Fibroblast of lung (primary cell): ENCODE results near the gene TNFSF13. TPM values are rescaled to one million over a fixed set of nuclear protein-coding genes. Genes with fewer than 3 reads are reported as not detected.
A peak's percentile ranks its signal among the peaks of the same experiment; 100 is the strongest.

Experiments used
- DNase-seq, 2 donors: peaks; one replicate each; pipeline versions ENCODE4 v3.0.0 to v3.0.0-alpha.2; 2010; ENCODE audit warnings: low read depth in 2 of 2
- H2AFZ ChIP-seq: 2 replicates; pipeline ENCODE4 v1.5.1; 2012; ENCODE audit warnings: low read length, control low read depth, inconsistent platforms
- H3K27ac ChIP-seq: 2 replicates; pipeline ENCODE4 v1.5.1; 2011; ENCODE audit warnings: low read length, control low read depth; ENCODE audit not compliant: insufficient read depth
- H3K27me3 ChIP-seq: 2 replicates; pipeline ENCODE4 v1.5.1; 2011; ENCODE audit warnings: mild to moderate bottlenecking, low read length; ENCODE audit not compliant: control insufficient read depth, insufficient read depth
- H3K36me3 ChIP-seq: 2 replicates; pipeline ENCODE4 v1.5.1; 2011; ENCODE audit warnings: low read length; ENCODE audit not compliant: control insufficient read depth, insufficient read depth
- H3K4me1 ChIP-seq: 2 replicates; pipeline ENCODE4 v1.5.1; 2011; ENCODE audit warnings: low read length; ENCODE audit not compliant: control insufficient read depth, insufficient read depth; ENCODE audit errors: extremely low read depth
- H3K4me2 ChIP-seq: 2 replicates; pipeline ENCODE4 v1.5.1; 2011; ENCODE audit warnings: low read length, control low read depth; ENCODE audit not compliant: insufficient read depth; ENCODE audit errors: extremely low read depth
- H3K4me3 ChIP-seq, 4 experiments: fragments of 200-600 bp in 1 of 4; sonication (generic) in 1 of 4; replicated peaks in 1 of 4; 2 replicates each; pipeline ENCODE4 v1.5.1; 2011 to 2016; ENCODE audit warnings: low read length in 4 of 4, low read depth in 3 of 4, mild to moderate bottlenecking in 3 of 4, control low read depth in 2 of 4, inconsistent platforms in 1 of 4, mixed read lengths in 1 of 4; ENCODE audit not compliant: insufficient read depth in 1 of 4; ENCODE audit errors: control extremely low read depth in 1 of 4
- H3K79me2 ChIP-seq: 2 replicates; pipeline ENCODE4 v1.5.1; 2012; ENCODE audit warnings: mild to moderate bottlenecking, low read length, inconsistent platforms; ENCODE audit not compliant: control insufficient read depth, insufficient read depth
- H3K9ac ChIP-seq: 2 replicates; pipeline ENCODE4 v1.5.1; 2011; ENCODE audit warnings: mild to moderate bottlenecking, low read length, control low read depth; ENCODE audit not compliant: insufficient read depth
- H3K9me3 ChIP-seq: 2 replicates; pipeline ENCODE4 v1.5.1; 2012; ENCODE audit warnings: low read depth, low read length; ENCODE audit not compliant: control insufficient read depth, insufficient read depth
- H4K20me1 ChIP-seq: 2 replicates; pipeline ENCODE4 v1.5.1; 2011; ENCODE audit warnings: low read length; ENCODE audit not compliant: control insufficient read depth, insufficient read depth; ENCODE audit errors: extremely low read depth
- CTCF ChIP-seq, 2 donors: IDR thresholded peaks in 1 of 2; conservative IDR thresholded peaks in 1 of 2; 1 replicate in 1 of 2; 2 replicates in 1 of 2; pipeline ENCODE4 v1.5.1; 2011 to 2012; ENCODE audit warnings: low read length in 2 of 2, control low read depth in 1 of 2, inconsistent platforms in 1 of 2, low read depth in 1 of 2, mild to moderate bottlenecking in 1 of 2
- EZH2 ChIP-seq: IDR thresholded peaks from 2 replicates; pipeline ENCODE4 v1.5.1; 2012; ENCODE audit warnings: low read length, control low read depth, mild to moderate bottlenecking; ENCODE audit errors: missing control alignments
- polyA plus RNA-seq, 2 donors: library from polyadenylated mRNA; depleted of rRNA in 1 of 2; stranded (reverse) in 1 of 2; unstranded in 1 of 2; fragments of >200 nt; gene quantifications; 2 replicates each; pipeline ENCODE4 v1.2.1, GENCODE V29; 2011 to 2012; ENCODE audit warnings: missing spikeins in 1 of 2
- total RNA-seq: library from RNA; depleted of rRNA; stranded (reverse); fragments of >200 nt; gene quantifications from 2 replicates; pipeline ENCODE4 v1.2.1, GENCODE V29; 2014

Gene TNFSF13
- total and polyA plus RNA-seq, 2 donors (not counting 1 experiment from before 2014, with no cell fraction given), result 2.0 to 2.5 TPM

DNA sequence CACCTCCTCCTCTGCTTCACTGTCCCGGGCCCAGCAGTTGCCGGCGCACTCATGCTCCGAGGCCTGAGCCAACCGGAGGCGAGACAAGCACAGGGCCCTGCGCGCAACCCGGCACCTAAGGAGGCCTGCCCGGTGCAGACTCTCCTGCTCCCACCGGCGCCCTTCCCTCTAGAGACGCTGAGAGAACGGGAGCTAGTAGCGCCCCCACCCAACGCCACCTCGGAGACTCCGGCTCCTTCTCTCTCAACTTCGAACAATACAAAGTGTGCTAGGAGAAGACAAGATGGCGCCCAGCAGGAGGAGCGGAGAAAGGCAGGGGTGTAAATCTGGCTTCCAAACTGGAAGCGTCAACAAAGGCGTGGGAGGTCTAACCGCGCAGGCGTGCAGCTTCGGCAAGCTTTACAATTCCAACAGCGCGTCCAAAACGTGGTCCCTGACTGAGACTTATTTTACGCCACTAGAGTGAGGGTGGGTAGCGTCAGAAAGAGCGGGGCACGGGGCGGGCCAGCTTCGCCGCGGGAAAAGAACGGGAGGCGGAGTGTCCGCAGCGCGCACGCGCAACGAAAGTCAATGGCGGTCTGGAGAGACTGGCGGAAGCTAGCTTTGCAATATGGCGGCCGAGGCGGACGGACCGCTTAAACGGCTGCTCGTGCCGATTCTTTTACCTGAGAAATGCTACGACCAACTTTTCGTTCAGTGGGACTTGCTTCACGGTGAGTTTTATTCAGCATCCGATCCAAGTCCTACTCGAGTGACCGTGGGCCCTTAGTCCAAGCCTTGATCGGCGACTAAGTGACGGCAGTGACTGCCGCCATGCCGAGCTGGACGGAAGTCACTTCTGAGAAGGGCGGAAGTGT lies 24.9 kb downstream of the TNFSF13 start, which contains the start of gene MPDU1:
Gene MPDU1 (plus strand): TSS at position 600 of the 857 bp plus-strand sequence. CDS start 11 bp downstream, at position 611.
- peak within 1 kb of the TSS; percentile 97 for H2AFZ ChIP-seq
- H3K27me3 ChIP-seq, result no peaks in the 10 kb centered on the region
- peaks cover 15% of the 10 kb centered on the region for H3K36me3 ChIP-seq
- H3K4me3 ChIP-seq, result peak within 1 kb of the TSS; percentile 73 to 88 (median 80)
- peak; percentile 97 to 98 for DNase-seq
- H3K4me2 ChIP-seq, result peak within 1 kb of the TSS; percentile 81
- peak within 1 kb of the TSS; percentile 98 for H3K27ac ChIP-seq
- no peak for TF ChIP-seq CTCF (conservative IDR thresholded peaks at IDR 0.05 in 1 of 2, IDR thresholded peaks at IDR 0.05 in 1 of 2; ENCODE audit: low read depth in 1 of 2, low read length in 2 of 2)
- no peak for TF ChIP-seq EZH2
- H3K79me2 ChIP-seq, result peaks cover 45% of the 10 kb centered on the region
- peak within 1 kb of the TSS; percentile 98 for H3K9ac ChIP-seq
- H3K4me1 ChIP-seq, result peaks cover 50% of the 10 kb centered on the region
- no peaks in the 10 kb centered on the region for H4K20me1 ChIP-seq
- no peaks in the 10 kb centered on the region for H3K9me3 ChIP-seq

DNA sequence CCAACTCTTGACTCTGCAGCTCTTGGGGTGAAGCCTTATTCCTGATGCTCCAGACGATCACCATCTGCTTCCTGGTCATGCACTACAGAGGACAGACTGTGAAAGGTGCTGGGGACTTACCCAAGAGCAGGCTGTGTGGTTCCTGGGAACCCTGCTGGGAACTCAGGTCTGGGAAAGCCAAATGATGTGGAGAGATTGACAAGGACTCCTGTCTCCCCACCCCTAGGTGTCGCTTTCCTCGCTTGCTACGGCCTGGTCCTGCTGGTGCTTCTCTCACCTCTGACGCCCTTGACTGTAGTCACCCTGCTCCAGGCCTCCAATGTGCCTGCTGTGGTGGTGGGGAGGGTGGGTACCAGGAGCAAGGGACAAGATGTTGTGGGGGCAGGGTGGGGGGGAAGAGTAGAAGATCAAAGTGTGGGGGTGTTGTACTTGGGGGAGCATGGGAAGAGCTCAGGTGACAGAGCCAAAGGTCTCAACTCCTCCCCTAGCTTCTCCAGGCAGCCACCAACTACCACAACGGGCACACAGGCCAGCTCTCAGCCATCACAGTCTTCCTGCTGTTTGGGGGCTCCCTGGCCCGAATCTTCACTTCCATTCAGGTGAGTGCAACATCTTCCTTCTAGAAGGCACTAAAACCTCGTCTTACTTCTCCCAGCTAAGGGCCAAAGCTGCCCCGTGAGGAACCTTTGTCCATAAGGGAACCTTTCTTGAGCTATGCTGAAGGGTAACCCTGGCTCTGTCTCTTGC lies 28.3 kb downstream of the TNFSF13 start:
- peaks cover 36% of the 10 kb centered on the region for H3K79me2 ChIP-seq
- H3K4me2 ChIP-seq, result peak overlapping the region; percentile 66
- no peaks in the 10 kb centered on the region for H3K27me3 ChIP-seq
- no peak overlapping the region for H3K9ac ChIP-seq
- TF ChIP-seq CTCF (conservative IDR thresholded peaks at IDR 0.05 in 1 of 2, IDR thresholded peaks at IDR 0.05 in 1 of 2; ENCODE audit: low read depth in 1 of 2, low read length in 2 of 2), result peak in 1 of 2 donors; percentile 14
- no peak for TF ChIP-seq EZH2
- H3K4me1 ChIP-seq, result peaks cover 58% of the 10 kb centered on the region
- H2AFZ ChIP-seq, result no peak overlapping the region
- no peak for DNase-seq
- H3K9me3 ChIP-seq, result no peaks in the 10 kb centered on the region
- H3K36me3 ChIP-seq, result peaks cover 15% of the 10 kb centered on the region
- peak overlapping the region; percentile 73 for H3K27ac ChIP-seq
- H4K20me1 ChIP-seq, result no peaks in the 10 kb centered on the region
- H3K4me3 ChIP-seq, result no peak overlapping the region
